GM12872 (cell line): ENCODE data around the gene UVRAG.

Source experiments
- TF ChIP-seq, protein P1 (sequence below): IDR thresholded peaks from 3 replicates; pipeline ENCODE4 v1.5.1; 2011; ENCODE audit warnings: low read depth, mild to moderate bottlenecking, low read length, moderate library complexity; ENCODE audit not compliant: insufficient read depth

UVRAG gene

DNA sequence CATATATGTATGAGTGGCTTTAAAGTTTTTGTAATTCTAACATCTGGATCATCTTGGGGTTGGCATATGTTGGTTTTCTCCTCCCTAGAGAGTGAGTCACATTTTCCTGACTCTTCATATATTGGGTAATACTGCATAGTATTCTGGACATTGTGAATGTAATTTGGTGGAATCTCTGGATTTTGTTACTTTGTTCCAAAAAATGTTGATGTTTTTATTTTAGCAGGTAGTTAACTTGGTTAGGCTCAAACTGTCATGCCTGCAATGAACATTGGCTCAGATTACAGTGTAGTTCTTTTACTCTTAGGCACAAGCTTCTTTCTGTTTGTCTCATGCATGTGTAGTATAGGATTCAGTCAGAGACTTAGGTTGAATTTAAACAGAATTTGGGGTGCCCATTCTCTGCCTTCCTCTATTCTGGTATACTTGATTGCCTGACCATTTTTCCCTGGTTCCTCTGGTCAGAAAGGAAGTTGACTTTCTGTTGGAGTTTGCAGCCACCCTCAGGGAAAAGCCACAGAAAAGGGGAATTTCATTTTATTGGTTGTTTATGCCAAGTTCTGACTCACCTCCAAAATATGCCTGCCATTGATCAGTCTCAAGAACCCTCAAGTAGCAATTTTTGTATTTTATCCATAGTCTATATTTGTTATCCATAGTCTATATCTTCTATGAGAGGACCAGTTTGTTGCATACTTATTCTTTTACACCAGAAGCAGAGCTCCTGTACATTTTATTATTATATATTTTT lies 151.7 kb downstream of the UVRAG start:
- TF ChIP-seq, protein P1, sequence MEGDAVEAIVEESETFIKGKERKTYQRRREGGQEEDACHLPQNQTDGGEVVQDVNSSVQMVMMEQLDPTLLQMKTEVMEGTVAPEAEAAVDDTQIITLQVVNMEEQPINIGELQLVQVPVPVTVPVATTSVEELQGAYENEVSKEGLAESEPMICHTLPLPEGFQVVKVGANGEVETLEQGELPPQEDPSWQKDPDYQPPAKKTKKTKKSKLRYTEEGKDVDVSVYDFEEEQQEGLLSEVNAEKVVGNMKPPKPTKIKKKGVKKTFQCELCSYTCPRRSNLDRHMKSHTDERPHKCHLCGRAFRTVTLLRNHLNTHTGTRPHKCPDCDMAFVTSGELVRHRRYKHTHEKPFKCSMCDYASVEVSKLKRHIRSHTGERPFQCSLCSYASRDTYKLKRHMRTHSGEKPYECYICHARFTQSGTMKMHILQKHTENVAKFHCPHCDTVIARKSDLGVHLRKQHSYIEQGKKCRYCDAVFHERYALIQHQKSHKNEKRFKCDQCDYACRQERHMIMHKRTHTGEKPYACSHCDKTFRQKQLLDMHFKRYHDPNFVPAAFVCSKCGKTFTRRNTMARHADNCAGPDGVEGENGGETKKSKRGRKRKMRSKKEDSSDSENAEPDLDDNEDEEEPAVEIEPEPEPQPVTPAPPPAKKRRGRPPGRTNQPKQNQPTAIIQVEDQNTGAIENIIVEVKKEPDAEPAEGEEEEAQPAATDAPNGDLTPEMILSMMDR: no peak

DNA sequence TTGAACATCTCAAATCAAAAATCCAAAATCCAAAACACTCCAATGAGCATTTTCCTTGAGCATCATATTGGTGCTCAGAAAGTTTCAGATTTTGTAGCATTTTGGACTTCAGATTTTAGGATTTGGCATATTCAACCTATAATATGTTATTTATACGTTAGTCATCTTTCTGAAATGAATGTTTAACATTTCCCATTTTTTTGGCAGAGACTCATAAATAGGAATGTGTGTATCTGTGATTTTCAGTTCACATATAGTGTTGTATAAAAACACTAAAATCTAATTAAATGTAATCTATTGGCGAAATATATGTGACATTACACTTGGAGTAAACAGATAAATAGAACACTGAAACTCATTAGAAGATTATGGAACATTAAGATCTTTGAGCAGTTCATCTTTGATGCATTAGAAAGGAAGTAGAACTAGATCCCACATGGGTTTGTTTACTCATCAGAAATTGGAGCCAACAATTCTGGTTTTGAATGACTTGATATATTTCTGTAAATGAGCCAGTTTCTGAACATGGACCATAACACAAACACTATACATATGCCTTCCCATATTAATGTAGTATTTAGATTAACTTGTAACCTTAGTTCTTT lies 153.1 kb downstream of the UVRAG start:
- TF ChIP-seq, protein P1: no peak

DNA sequence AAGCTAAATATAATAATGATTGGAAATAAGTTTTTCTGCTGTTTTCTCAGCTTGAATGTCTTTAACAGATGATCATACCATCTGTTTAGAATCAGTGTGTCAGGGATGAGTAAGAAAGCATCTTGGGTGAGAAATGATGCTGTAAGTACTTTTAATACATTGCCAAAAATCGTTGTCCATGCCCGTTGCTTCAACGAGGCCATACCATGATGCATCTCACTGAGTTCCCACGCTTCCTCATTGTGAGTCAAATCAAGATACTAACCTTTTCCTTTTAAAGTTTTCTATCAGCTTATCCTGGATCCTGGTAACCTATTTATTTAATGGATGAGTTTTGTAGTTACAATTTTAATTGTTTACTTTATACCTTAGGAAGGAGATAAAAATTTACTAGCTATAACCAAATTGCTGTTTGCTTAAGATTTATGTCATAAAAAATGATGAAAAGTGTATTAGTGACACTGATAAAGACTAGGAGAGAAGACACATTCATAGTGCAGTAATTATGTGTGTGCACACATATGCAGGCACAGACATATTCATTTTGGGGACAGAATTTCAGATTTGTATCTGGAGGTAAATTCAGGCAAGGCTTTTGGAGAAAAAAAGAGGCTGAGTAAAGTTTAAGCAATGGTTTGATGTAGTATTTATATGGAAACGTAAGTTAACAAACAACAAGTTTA lies 154.8 kb downstream of the UVRAG start:
- TF ChIP-seq, protein P1: no peak

DNA sequence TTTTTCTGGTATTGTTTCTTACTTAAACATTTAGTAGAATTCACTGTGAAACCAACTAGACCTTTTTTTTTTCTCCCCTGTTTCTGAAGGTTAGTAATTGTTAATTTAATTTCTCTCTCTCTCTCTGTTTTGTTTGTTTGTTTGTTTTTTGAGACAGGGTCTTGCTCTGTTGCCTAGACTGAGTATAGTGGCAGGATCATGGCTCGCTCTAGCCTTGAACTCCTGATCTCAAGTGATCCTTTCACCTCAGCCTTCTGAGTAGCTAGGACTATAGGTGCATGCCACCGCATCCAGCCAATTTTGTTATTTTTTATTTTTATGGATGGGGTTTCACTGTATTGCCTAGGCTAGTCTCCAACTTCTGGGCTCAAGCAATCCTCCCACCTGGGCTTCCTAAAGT lies 165.0 kb downstream of the UVRAG start:
- TF ChIP-seq, protein P1: no peak

DNA sequence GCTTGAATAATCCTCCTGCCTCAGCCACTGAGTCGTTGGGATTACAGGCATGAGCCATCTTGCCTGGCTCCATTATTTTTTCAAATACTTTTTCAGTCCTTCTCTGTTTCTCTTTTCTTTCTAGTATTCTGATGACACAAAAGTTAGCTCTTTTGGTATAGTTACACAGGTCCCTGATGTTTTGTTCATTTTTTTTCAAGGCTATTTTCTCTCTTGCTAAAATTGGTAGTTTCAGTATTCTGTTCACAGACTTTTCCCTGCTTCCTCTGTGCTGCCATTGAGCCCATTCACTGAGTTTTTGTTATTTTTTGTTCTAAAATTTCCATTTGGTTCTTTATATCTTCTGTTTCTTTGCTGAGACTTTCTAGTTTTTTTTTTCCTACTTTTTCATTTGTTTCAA lies 166.5 kb downstream of the UVRAG start:
- TF ChIP-seq, protein P1: no peak

DNA sequence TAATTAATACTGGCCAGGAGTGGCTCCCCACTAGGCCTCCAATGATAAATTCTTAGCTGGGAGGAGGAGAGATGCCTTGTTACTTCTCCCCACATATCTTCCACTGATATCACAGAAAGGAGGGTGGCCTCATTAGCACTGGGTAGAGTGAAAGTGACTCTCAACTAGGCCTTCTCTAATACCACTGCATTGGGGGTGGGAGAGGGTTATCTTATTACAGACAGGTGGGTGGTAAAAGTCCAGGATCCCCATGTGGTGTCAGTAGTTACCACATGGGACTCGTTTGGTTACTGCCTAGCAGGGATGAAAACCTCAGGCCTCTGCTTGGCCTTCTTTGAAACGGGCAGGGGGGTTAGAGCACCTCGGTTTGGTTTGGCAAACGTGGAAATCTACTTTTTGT lies 167.3 kb downstream of the UVRAG start:
- TF ChIP-seq, protein P1: no peak

DNA sequence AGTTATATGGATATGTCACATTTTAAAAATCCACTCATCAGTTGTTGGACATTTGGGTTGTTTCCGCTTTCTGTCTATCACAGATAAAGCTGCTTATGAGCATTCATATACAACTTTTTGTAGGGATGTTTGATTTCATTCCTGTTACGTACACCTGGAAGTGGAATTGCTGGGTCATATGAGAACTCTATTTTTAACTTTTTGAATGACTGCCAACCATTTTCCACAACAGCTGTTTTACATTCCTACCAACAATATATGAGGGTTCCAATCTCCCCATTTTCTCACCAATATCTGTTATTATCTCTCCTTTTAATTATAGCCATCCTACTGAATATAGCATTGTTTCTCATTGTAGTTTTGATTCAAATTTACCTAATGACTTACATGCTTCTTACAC lies 172.0 kb downstream of the UVRAG start:
- TF ChIP-seq, protein P1: no peak
